DND-41 (cell line): Measurements from ENCODE around the gene ANO2.

Source experiments
- CTCF ChIP-seq: IDR thresholded peaks from 2 replicates; pipeline ENCODE4 v1.5.1; 2012; ENCODE audit warnings: borderline replicate concordance, low read length, moderate library complexity, mild to moderate bottlenecking; ENCODE audit not compliant: poor library complexity, severe bottlenecking; ENCODE audit errors: extremely low read depth
- EZH2 ChIP-seq: IDR thresholded peaks from 3 replicates; pipeline ENCODE4 v1.6.1; 2012; ENCODE audit warnings: borderline replicate concordance, low read depth, mild to moderate bottlenecking, moderate library complexity, low read length, inconsistent platforms; ENCODE audit not compliant: severe bottlenecking

- TF ChIP-seq CTCF (no peak), EZH2 (no peak)
These were observed 104.1 kb downstream of the ANO2 start for GRCh38 chr12:5840944-5841343.
